Gastrocnemius medialis (tissue), 4 donors: ENCODE results near the gene RBFOX2. TPM values are rescaled to one million over a fixed set of nuclear protein-coding genes. Genes with fewer than 3 reads are reported as not detected.
A peak's percentile ranks its signal among the peaks of the same experiment; 100 is the strongest.

ENCODE experiments used
- ATAC-seq, 2 donors: fragments of 150-250 bp; one replicate each; pipeline ENCODE4 v1.9.1; 2016
- DNase-seq, 2 donors: peaks; one replicate each; pipeline ENCODE4 v3.0.0-alpha.2; 2019
- H3K27ac ChIP-seq, 4 donors: fragments of 200-600 bp; sonication (generic); 1 replicate in 1 of 4; 2 replicates in 3 of 4; pipeline ENCODE4 v1.5.1; 2016 to 2018; ENCODE audit warnings: mild to moderate bottlenecking in 2 of 4, moderate library complexity in 1 of 4
- H3K27me3 ChIP-seq, 3 donors: fragments of 200-600 bp; sonication (generic) in 2 of 3; 1 replicate in 1 of 3; 2 replicates in 2 of 3; pipeline versions ENCODE4 v1.5.1 to v1.6.0; 2016 to 2019; ENCODE audit warnings: mild to moderate bottlenecking in 1 of 3, moderate library complexity in 1 of 3
- H3K36me3 ChIP-seq, 2 donors: fragments of 200-600 bp; sonication (generic) in 1 of 2; one replicate each; pipeline ENCODE4 v1.5.1; 2017 to 2018
- H3K4me1 ChIP-seq, 2 donors: fragments of 200-600 bp; sonication (generic) in 1 of 2; one replicate each; pipeline ENCODE4 v1.5.1; 2016 to 2017; ENCODE audit warnings: mild to moderate bottlenecking in 2 of 2
- H3K4me3 ChIP-seq, 4 donors: fragments of 200-600 bp; sonication (generic) in 3 of 4; 1 replicate in 1 of 4; 2 replicates in 3 of 4; pipeline ENCODE4 v1.5.1; 2016 to 2019; ENCODE audit warnings: mild to moderate bottlenecking in 2 of 4
- H3K9me3 ChIP-seq, 3 donors: fragments of 200-600 bp; sonication (generic) in 2 of 3; 1 replicate in 1 of 3; 2 replicates in 2 of 3; pipeline ENCODE4 v1.5.1; 2016 to 2019
- CTCF ChIP-seq, 5 experiments: fragments of 450-650 bp in 3 of 5; fragments of 200-600 bp in 2 of 5; sonication (generic) in 2 of 5; IDR thresholded peaks in 4 of 5; conservative IDR thresholded peaks in 1 of 5; 1 replicate in 4 of 5; 2 replicates in 1 of 5; pipeline ENCODE4 v1.5.1; 2016 to 2019; ENCODE audit warnings: antibody characterized with exemption in 5 of 5, mild to moderate bottlenecking in 3 of 5, moderate library complexity in 3 of 5
- POLR2A ChIP-seq, 2 donors: fragments of 450-650 bp; IDR thresholded peaks; one replicate each; pipeline ENCODE4 v1.6.1; 2017; ENCODE audit warnings: antibody characterized with exemption in 2 of 2, mild to moderate bottlenecking in 2 of 2, moderate library complexity in 2 of 2
- in situ Hi-C, 4 donors: fragments of 200-750 bp; cut with MboI; loops; one replicate each; pipeline versions ENCODE4 v1.15.0 to v1.8.0; 2017; ENCODE audit warnings: low sequenced_read_pairs in 4 of 4
- intact Hi-C: fragments of 100-400 bp; cut with DNase I; formaldehyde crosslinking; loops from one replicate; pipeline ENCODE4 v1.15.1; 2023; ENCODE audit warnings: low total_unique reads
- total RNA-seq, 4 donors: library from RNA; depleted of rRNA; stranded (reverse); fragments of >200 nt; gene quantifications; one replicate each; pipeline versions ENCODE4 v1.1.0 to v1.2.3, GENCODE V29; 2016

Gene RBFOX2
- total RNA-seq, 4 donors from 2014 or later, result 26.0 to 32.1 (median 28.6) TPM

GRCh38 chr22:35899736-35900135, 128.9 kb downstream of the RBFOX2 start:
- no peak for ATAC-seq

GRCh38 chr22:35896111-35896705, 132.4 kb downstream of the RBFOX2 start:
- Histone ChIP-seq H3K4me3 (no peak overlapping the region), H3K27me3 (no peaks in the 10 kb centered on the region), H3K36me3 (no peaks in the 10 kb centered on the region), H3K9me3 (no peaks in the 10 kb centered on the region), H3K4me1 (peaks cover 58% of the 10 kb centered on the region in 2 donors), H3K27ac (peak overlapping the region in 3 of 4 donors; percentile 79 to 88 (median 86))
- in situ Hi-C loops (no loop called here), intact Hi-C loops (no loop called here)
- no peak for ATAC-seq
- DNase-seq, result no peak
- TF ChIP-seq CTCF (IDR thresholded peaks at IDR 0.05 in 4 of 5, conservative IDR thresholded peaks at IDR 0.05 in 1 of 5) (no peak), POLR2A (IDR thresholded peaks at IDR 0.05) (no peak)

More at GRCh38 chr22:35899736-35900135, 128.9 kb downstream of the RBFOX2 start:
- intact Hi-C loops, result no loop called here
- Histone ChIP-seq H3K27ac (peak overlapping the region in 3 of 4 donors; percentile 43 to 57 (median 55)), H3K36me3 (no peaks in the 10 kb centered on the region), H3K27me3 (no peaks in the 10 kb centered on the region), H3K9me3 (no peaks in the 10 kb centered on the region), H3K4me1 (peaks cover 40 to 49% of the 10 kb centered on the region in 2 donors), H3K4me3 (no peak overlapping the region)
- TF ChIP-seq POLR2A (IDR thresholded peaks at IDR 0.05), result no peak
- TF ChIP-seq CTCF (IDR thresholded peaks at IDR 0.05 in 4 of 5, conservative IDR thresholded peaks at IDR 0.05 in 1 of 5), result no peak
- in situ Hi-C loops, result loop anchor here in 3 of 4 donors (25.0 kb wide), 2 partner anchors 137 to 262 kb away; partner anchors contain the start of gene APOL6 (in 1 of the 3)
- no peak for DNase-seq

- TF ChIP-seq POLR2A (IDR thresholded peaks at IDR 0.05) (peak in 1 of 2 donors; percentile 3), CTCF (IDR thresholded peaks at IDR 0.05 in 4 of 5, conservative IDR thresholded peaks at IDR 0.05 in 1 of 5) (no peak)
- Histone ChIP-seq H3K4me1 (peaks cover 55 to 60% of the 10 kb centered on the region in 2 donors), H3K36me3 (no peaks in the 10 kb centered on the region), H3K27me3 (no peaks in the 10 kb centered on the region), H3K4me3 (peak overlapping the region; percentile 32 to 55 (median 52)), H3K27ac (peak overlapping the region in 3 of 4 donors; percentile 79 to 88 (median 86)), H3K9me3 (no peaks in the 10 kb centered on the region)
- DNase-seq (peak; percentile 54 to 60), ATAC-seq (peak; percentile 88)
- in situ Hi-C loops (no loop called here), intact Hi-C loops (no loop called here)
Measured at GRCh38 chr22:35894937-35895708, 133.5 kb downstream of the RBFOX2 start.

- TF ChIP-seq CTCF (IDR thresholded peaks at IDR 0.05 in 4 of 5, conservative IDR thresholded peaks at IDR 0.05 in 1 of 5) (peak in 3 of 5 experiments; percentile 37 to 50 (median 42)), POLR2A (IDR thresholded peaks at IDR 0.05) (peak; percentile 54 to 56)
- Histone ChIP-seq H3K4me1 (peaks cover 53 to 64% of the 10 kb centered on the region in 2 donors), H3K9me3 (no peaks in the 10 kb centered on the region), H3K27ac (peak overlapping the region in 3 of 4 donors; percentile 79 to 88 (median 86)), H3K27me3 (no peaks in the 10 kb centered on the region), H3K4me3 (peak overlapping the region; percentile 32 to 55 (median 52)), H3K36me3 (no peaks in the 10 kb centered on the region)
- ATAC-seq, result peak; percentile 85 to 88
- in situ Hi-C loops, result no loop called here
- peak; percentile 68 to 77 for DNase-seq
- intact Hi-C loops, result no loop called here
Measured at GRCh38 chr22:35894464-35894878, 134.2 kb downstream of the RBFOX2 start.
